ENCODE measurements around the gene SLIT1.
A peak's percentile ranks its signal among the peaks of the same experiment; 100 is the strongest.

Gene SLIT1

DNA sequence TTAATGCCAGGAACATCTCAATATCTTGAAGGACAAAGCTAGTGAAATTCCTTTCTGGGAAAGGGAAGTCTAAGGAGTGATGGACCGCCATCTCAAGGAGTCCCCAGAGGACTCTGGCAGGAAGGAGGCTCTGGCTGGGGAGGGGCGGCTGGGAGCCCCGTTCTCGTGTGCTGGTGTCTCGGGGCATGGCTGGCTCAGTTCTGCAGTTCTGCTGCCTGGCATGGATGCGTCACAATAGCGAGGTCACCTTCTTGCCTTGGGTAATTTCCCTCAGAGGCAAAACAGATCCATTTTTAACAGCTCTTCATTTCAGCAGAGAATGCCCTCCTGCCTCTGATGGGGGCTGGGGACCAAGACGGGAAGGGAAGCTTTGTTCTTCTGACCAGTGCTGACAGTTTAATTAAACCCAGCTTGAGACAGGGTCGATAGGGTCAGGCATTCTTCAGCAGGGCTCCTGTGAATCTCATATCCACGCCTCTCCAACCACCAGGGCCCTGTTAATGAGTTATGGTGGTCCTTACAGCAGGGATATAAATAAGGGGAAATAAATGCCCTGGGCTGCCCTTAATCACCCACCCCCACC, 35.7 kb downstream of the SLIT1 start:
- Histone ChIP-seq H3K9me3 (replicated peaks in 1 of 2; ENCODE audit: control insufficient read depth in 2 of 2, insufficient read depth in 1 of 2, low read depth in 1 of 2, low read length in 2 of 2) (no peaks in the 10 kb centered on the region), H2BK15ac (ENCODE audit: low read length) (no peak overlapping the region), H2BK12ac (ENCODE audit: low read length) (no peak overlapping the region), H4K8ac (ENCODE audit: low read depth, low read length) (no peak overlapping the region), H2AFZ (ENCODE audit: low read length) (peak overlapping the region; percentile 57), H3K27me3 (ENCODE audit: control insufficient read depth in 3 of 3, insufficient read depth in 3 of 3, low read depth in 1 of 3, low read length in 3 of 3) (peaks cover 0 to 5% (median 0%) of the 10 kb centered on the region in 3 experiments), H3K36me3 (replicated peaks in 1 of 2; ENCODE audit: control insufficient read depth in 2 of 2, insufficient read depth in 2 of 2, low read length in 2 of 2) (no peaks in the 10 kb centered on the region), H3K27ac (replicated peaks; ENCODE audit: low read length) (no peak overlapping the region), H3K79me1 (ENCODE audit: low read depth, low read length) (no peaks in the 10 kb centered on the region), H3K4me3 (ENCODE audit: low read length in 2 of 2) (no peak overlapping the region), H3K4me1 (ENCODE audit: control insufficient read depth in 2 of 2, insufficient read depth in 1 of 2, low read depth in 1 of 2, low read length in 2 of 2) (peaks cover 21 to 28% of the 10 kb centered on the region in 2 donors), H3K14ac (ENCODE audit: low read length) (no peak overlapping the region), H3K9ac (ENCODE audit: low read depth, low read length, poor library complexity) (no peak overlapping the region), H3K18ac (ENCODE audit: low read length) (no peak overlapping the region), H4K91ac (ENCODE audit: low read depth, low read length, poor library complexity) (no peak overlapping the region), H2AK5ac (ENCODE audit: low read depth, low read length) (no peak overlapping the region), H2BK120ac (ENCODE audit: low read depth, low read length) (no peak overlapping the region), H3K23ac (ENCODE audit: low read depth, low read length, poor library complexity) (no peak overlapping the region), H3K4ac (ENCODE audit: low read length) (no peak overlapping the region), H3K4me2 (ENCODE audit: insufficient read depth, low read length, poor library complexity, severe bottlenecking) (no peak overlapping the region), H2BK5ac (ENCODE audit: low read length) (no peak overlapping the region)
- peak; percentile 57 for DNase-seq (ENCODE audit: low spot score)
- WGBS, 2 donors (ENCODE audit: extremely low coverage in 2 of 2, insufficient read length in 2 of 2, insufficient replicate concordance in 1 of 2), result no CpG with 5 or more reads among the region's 10 CpGs

DNA sequence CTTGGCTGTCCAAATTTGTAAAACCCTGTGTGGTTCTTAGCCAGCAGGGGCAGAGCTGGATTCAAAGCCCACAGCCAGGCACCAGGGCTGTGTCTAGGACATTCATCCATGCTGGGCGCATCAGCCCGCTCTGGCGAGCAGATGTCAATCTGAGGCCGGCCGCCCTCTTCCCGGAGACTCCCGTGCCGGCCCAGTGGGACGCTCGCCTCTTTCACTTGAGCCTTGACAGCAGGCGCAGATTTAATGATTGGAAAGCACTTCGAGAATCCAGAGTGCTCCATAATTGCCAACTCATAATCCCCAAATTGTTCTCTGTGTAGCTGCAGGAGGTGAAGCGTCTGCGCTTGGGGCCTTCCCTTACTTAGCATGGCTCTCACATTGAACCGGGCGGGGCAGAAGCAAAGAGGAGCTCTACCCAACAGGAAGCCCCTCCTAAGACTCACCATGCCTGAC, 36.7 kb downstream of the SLIT1 start:
- H2AFZ ChIP-seq (ENCODE audit: low read length), result peak overlapping the region; percentile 77
- WGBS, 2 donors (ENCODE audit: extremely low coverage in 2 of 2, insufficient read length in 2 of 2, insufficient replicate concordance in 1 of 2), result no CpG with 5 or more reads among the region's 16 CpGs
- peaks cover 0 to 5% (median 0%) of the 10 kb centered on the region in 3 experiments for H3K27me3 ChIP-seq (ENCODE audit: control insufficient read depth in 3 of 3, insufficient read depth in 3 of 3, low read depth in 1 of 3, low read length in 3 of 3)
- no peak overlapping the region for H3K9ac ChIP-seq (ENCODE audit: low read depth, low read length, poor library complexity)
- no peak overlapping the region for H4K91ac ChIP-seq (ENCODE audit: low read depth, low read length, poor library complexity)
- H3K9me3 ChIP-seq (replicated peaks in 1 of 2; ENCODE audit: control insufficient read depth in 2 of 2, insufficient read depth in 1 of 2, low read depth in 1 of 2, low read length in 2 of 2), result no peaks in the 10 kb centered on the region
- H3K23ac ChIP-seq (ENCODE audit: low read depth, low read length, poor library complexity), result no peak overlapping the region
- no peaks in the 10 kb centered on the region for H3K79me1 ChIP-seq (ENCODE audit: low read depth, low read length)
- no peaks in the 10 kb centered on the region for H3K36me3 ChIP-seq (replicated peaks in 1 of 2; ENCODE audit: control insufficient read depth in 2 of 2, insufficient read depth in 2 of 2, low read length in 2 of 2)
- H3K14ac ChIP-seq (ENCODE audit: low read length), result peak overlapping the region; percentile 21
- H2BK5ac ChIP-seq (ENCODE audit: low read length), result no peak overlapping the region
- H3K27ac ChIP-seq (replicated peaks; ENCODE audit: low read length), result no peak overlapping the region
- H2AK5ac ChIP-seq (ENCODE audit: low read depth, low read length), result peak overlapping the region; percentile 32
- no peak for DNase-seq (ENCODE audit: low spot score)
- H2BK120ac ChIP-seq (ENCODE audit: low read depth, low read length), result no peak overlapping the region
- no peak overlapping the region for H3K4me2 ChIP-seq (ENCODE audit: insufficient read depth, low read length, poor library complexity, severe bottlenecking)
- peak overlapping the region; percentile 36 for H2BK12ac ChIP-seq (ENCODE audit: low read length)
- peaks cover 21 to 28% of the 10 kb centered on the region in 2 donors for H3K4me1 ChIP-seq (ENCODE audit: control insufficient read depth in 2 of 2, insufficient read depth in 1 of 2, low read depth in 1 of 2, low read length in 2 of 2)
- H4K8ac ChIP-seq (ENCODE audit: low read depth, low read length), result no peak overlapping the region
- H3K4me3 ChIP-seq (ENCODE audit: low read length in 2 of 2), result peak overlapping the region in 1 of 2 donors; percentile 8
- H3K4ac ChIP-seq (ENCODE audit: low read length), result no peak overlapping the region
- peak overlapping the region; percentile 65 for H3K18ac ChIP-seq (ENCODE audit: low read length)
- H2BK15ac ChIP-seq (ENCODE audit: low read length), result peak overlapping the region; percentile 49

DNA sequence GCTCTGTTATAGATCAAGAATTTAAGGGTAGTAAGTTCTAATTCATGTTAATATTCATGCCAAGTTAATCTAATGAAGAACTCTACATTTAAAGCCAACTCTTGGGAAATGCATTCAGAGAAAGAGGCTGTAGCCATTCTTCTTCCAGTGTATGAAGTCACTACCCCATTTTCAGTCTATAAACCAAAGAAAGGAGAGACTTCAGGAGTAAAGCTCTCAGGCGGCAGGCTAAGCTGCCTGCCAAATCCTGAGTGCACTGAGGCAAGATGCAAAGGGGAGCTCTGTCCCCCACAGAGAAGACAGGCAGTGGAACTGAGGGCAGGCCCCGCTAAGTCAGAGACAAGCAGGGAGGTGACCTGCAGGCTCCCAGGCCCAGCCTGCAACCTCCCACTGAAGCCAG, 41.5 kb downstream of the SLIT1 start:
- no peak overlapping the region for H3K23ac ChIP-seq (ENCODE audit: low read depth, low read length, poor library complexity)
- H3K9ac ChIP-seq (ENCODE audit: low read depth, low read length, poor library complexity), result no peak overlapping the region
- H2BK5ac ChIP-seq (ENCODE audit: low read length), result no peak overlapping the region
- no peak overlapping the region for H2BK12ac ChIP-seq (ENCODE audit: low read length)
- H3K36me3 ChIP-seq (replicated peaks in 1 of 2; ENCODE audit: control insufficient read depth in 2 of 2, insufficient read depth in 2 of 2, low read length in 2 of 2), result no peaks in the 10 kb centered on the region
- H3K9me3 ChIP-seq (replicated peaks in 1 of 2; ENCODE audit: control insufficient read depth in 2 of 2, insufficient read depth in 1 of 2, low read depth in 1 of 2, low read length in 2 of 2), result no peaks in the 10 kb centered on the region
- H3K4me2 ChIP-seq (ENCODE audit: insufficient read depth, low read length, poor library complexity, severe bottlenecking), result no peak overlapping the region
- no peak overlapping the region for H4K91ac ChIP-seq (ENCODE audit: low read depth, low read length, poor library complexity)
- no peaks in the 10 kb centered on the region for H3K79me1 ChIP-seq (ENCODE audit: low read depth, low read length)
- no peak overlapping the region for H2BK120ac ChIP-seq (ENCODE audit: low read depth, low read length)
- H3K27ac ChIP-seq (replicated peaks; ENCODE audit: low read length), result no peak overlapping the region
- no peak overlapping the region for H2AFZ ChIP-seq (ENCODE audit: low read length)
- H3K4me1 ChIP-seq (ENCODE audit: control insufficient read depth in 2 of 2, insufficient read depth in 1 of 2, low read depth in 1 of 2, low read length in 2 of 2), result peaks cover 17 to 25% of the 10 kb centered on the region in 2 donors
- no peak overlapping the region for H4K8ac ChIP-seq (ENCODE audit: low read depth, low read length)
- H3K14ac ChIP-seq (ENCODE audit: low read length), result no peak overlapping the region
- H2AK5ac ChIP-seq (ENCODE audit: low read depth, low read length), result no peak overlapping the region
- no peak overlapping the region for H3K18ac ChIP-seq (ENCODE audit: low read length)
- H3K27me3 ChIP-seq (ENCODE audit: control insufficient read depth in 3 of 3, insufficient read depth in 3 of 3, low read depth in 1 of 3, low read length in 3 of 3), result peaks cover 0 to 3% (median 0%) of the 10 kb centered on the region in 3 experiments
- no peak overlapping the region for H3K4ac ChIP-seq (ENCODE audit: low read length)
- H3K4me3 ChIP-seq (ENCODE audit: low read length in 2 of 2), result no peak overlapping the region
- DNase-seq (ENCODE audit: low spot score), result no peak
- H2BK15ac ChIP-seq (ENCODE audit: low read length), result no peak overlapping the region
- WGBS, 2 donors (ENCODE audit: extremely low coverage in 2 of 2, insufficient read length in 2 of 2, insufficient replicate concordance in 1 of 2), result no CpG with 5 or more reads among the region's 2 CpGs

DNA sequence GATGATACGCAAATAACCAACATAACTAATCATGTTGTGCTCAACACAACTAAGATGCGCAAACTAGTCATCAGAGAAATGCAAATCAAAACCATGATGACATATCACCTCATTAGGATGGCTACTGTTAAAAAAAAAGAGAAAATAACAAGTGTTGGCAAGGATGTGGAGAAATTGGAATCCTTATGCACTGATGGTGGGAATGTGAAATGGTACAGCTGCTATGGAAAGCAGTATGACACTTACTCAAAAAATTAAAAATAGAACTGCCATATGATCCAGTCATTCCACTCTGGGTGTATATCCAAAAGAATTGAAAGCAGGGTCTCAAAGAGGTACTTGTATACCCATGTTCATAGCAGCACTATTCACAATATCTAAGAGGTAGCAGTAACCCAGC, 42.9 kb downstream of the SLIT1 start:
- no peaks in the 10 kb centered on the region for H3K9me3 ChIP-seq (replicated peaks in 1 of 2; ENCODE audit: control insufficient read depth in 2 of 2, insufficient read depth in 1 of 2, low read depth in 1 of 2, low read length in 2 of 2)
- no peak overlapping the region for H2BK12ac ChIP-seq (ENCODE audit: low read length)
- H3K9ac ChIP-seq (ENCODE audit: low read depth, low read length, poor library complexity), result no peak overlapping the region
- H2AK5ac ChIP-seq (ENCODE audit: low read depth, low read length), result no peak overlapping the region
- no peak overlapping the region for H2BK5ac ChIP-seq (ENCODE audit: low read length)
- H4K91ac ChIP-seq (ENCODE audit: low read depth, low read length, poor library complexity), result no peak overlapping the region
- no peak overlapping the region for H3K4ac ChIP-seq (ENCODE audit: low read length)
- peaks cover 0 to 8% (median 0%) of the 10 kb centered on the region in 3 experiments for H3K27me3 ChIP-seq (ENCODE audit: control insufficient read depth in 3 of 3, insufficient read depth in 3 of 3, low read depth in 1 of 3, low read length in 3 of 3)
- WGBS, 2 donors (ENCODE audit: extremely low coverage in 2 of 2, insufficient read length in 2 of 2, insufficient replicate concordance in 1 of 2), result no CpG with 5 or more reads among the region's 2 CpGs
- H3K4me2 ChIP-seq (ENCODE audit: insufficient read depth, low read length, poor library complexity, severe bottlenecking), result no peak overlapping the region
- H3K36me3 ChIP-seq (replicated peaks in 1 of 2; ENCODE audit: control insufficient read depth in 2 of 2, insufficient read depth in 2 of 2, low read length in 2 of 2), result no peaks in the 10 kb centered on the region
- no peak overlapping the region for H2AFZ ChIP-seq (ENCODE audit: low read length)
- H3K23ac ChIP-seq (ENCODE audit: low read depth, low read length, poor library complexity), result no peak overlapping the region
- H3K14ac ChIP-seq (ENCODE audit: low read length), result no peak overlapping the region
- H3K4me3 ChIP-seq (ENCODE audit: low read length in 2 of 2), result no peak overlapping the region
- no peak overlapping the region for H4K8ac ChIP-seq (ENCODE audit: low read depth, low read length)
- DNase-seq (ENCODE audit: low spot score), result no peak
- no peaks in the 10 kb centered on the region for H3K79me1 ChIP-seq (ENCODE audit: low read depth, low read length)
- H3K18ac ChIP-seq (ENCODE audit: low read length), result no peak overlapping the region
- H2BK120ac ChIP-seq (ENCODE audit: low read depth, low read length), result no peak overlapping the region
- H3K27ac ChIP-seq (replicated peaks; ENCODE audit: low read length), result no peak overlapping the region
- no peak overlapping the region for H2BK15ac ChIP-seq (ENCODE audit: low read length)
- H3K4me1 ChIP-seq (ENCODE audit: control insufficient read depth in 2 of 2, insufficient read depth in 1 of 2, low read depth in 1 of 2, low read length in 2 of 2), result peaks cover 12 to 30% of the 10 kb centered on the region in 2 donors
